Activated effector memory CD4-positive, alpha-beta T cell treated with Interleukin-2 at 50 U/mL for 16 hours (primary cell): ENCODE data around the gene CRELD2.

ENCODE experiments used
- DNase-seq: peaks from one replicate; pipeline ENCODE4 v3.0.0-alpha.2; 2020

CRELD2 gene

GRCh38 chr22:49887702-49888101 is 30.7 kb upstream of the CRELD2 start:
- DNase-seq = no peak

- DNase-seq = no peak
Measured at GRCh38 chr22:49889071-49889470, 29.4 kb upstream of the CRELD2 start.

GRCh38 chr22:49892226-49892899 is 26.1 kb upstream of the CRELD2 start:
- DNase-seq = no peak

- DNase-seq = no peak
Measured at GRCh38 chr22:49893025-49893424, 25.4 kb upstream of the CRELD2 start.

- no peak for DNase-seq
Measured at GRCh38 chr22:49894322-49895054, 23.9 kb upstream of the CRELD2 start.

- DNase-seq = no peak
Measured at GRCh38 chr22:49896201-49896600, 22.2 kb upstream of the CRELD2 start.

- no peak for DNase-seq
Measured at GRCh38 chr22:49897015-49897684, 21.3 kb upstream of the CRELD2 start.

- no peak for DNase-seq
Measured at GRCh38 chr22:49899530-49899929, 18.9 kb upstream of the CRELD2 start.

GRCh38 chr22:49900441-49901230 is 17.8 kb upstream of the CRELD2 start:
- DNase-seq = no peak

- no peak for DNase-seq
Measured at GRCh38 chr22:49901457-49901856, 17.0 kb upstream of the CRELD2 start.

- DNase-seq = no peak
Measured at GRCh38 chr22:49903322-49904039, 15.0 kb upstream of the CRELD2 start.

- DNase-seq = no peak
Measured at GRCh38 chr22:49904040-49904369, 14.4 kb upstream of the CRELD2 start.

GRCh38 chr22:49905465-49905864 is 13.0 kb upstream of the CRELD2 start:
- DNase-seq = no peak

GRCh38 chr22:49906071-49906798 is 12.2 kb upstream of the CRELD2 start:
- DNase-seq = no peak

GRCh38 chr22:49906799-49907290 is 11.6 kb upstream of the CRELD2 start:
- no peak for DNase-seq

- no peak for DNase-seq
Measured at GRCh38 chr22:49907807-49908206, 10.6 kb upstream of the CRELD2 start.

GRCh38 chr22:49909476-49910205 is 8.8 kb upstream of the CRELD2 start:
- DNase-seq = no peak

GRCh38 chr22:49910229-49911155 is 7.9 kb upstream of the CRELD2 start:
- no peak for DNase-seq

- DNase-seq = no peak
Measured at GRCh38 chr22:49911881-49912625, 6.4 kb upstream of the CRELD2 start.
